Cardiac muscle cell (in vitro differentiated cells and primary cell): ENCODE results near the gene LAMB4. TPM values are rescaled to one million over a fixed set of nuclear protein-coding genes. Genes with fewer than 3 reads are reported as not detected.

Experiments
- DNase-seq, 2 donors: peaks; one replicate each; pipeline versions ENCODE4 v3.0.0 to v3.0.0-alpha.2; 2010 to 2017; ENCODE audit warnings: low read depth in 1 of 2, low spot score in 1 of 2
- H3K27ac ChIP-seq: fragments of 200-600 bp; sonication (generic); 2 replicates; pipeline ENCODE4 v1.5.1; 2016
- H3K27me3 ChIP-seq: fragments of 200-600 bp; sonication (generic); 2 replicates; pipeline ENCODE4 v1.6.0; 2016; ENCODE audit warnings: control low read depth
- H3K36me3 ChIP-seq: fragments of 200-600 bp; sonication (generic); 2 replicates; pipeline ENCODE4 v1.5.1; 2016; ENCODE audit warnings: control low read depth
- H3K4me1 ChIP-seq: fragments of 200-600 bp; sonication (generic); 2 replicates; pipeline ENCODE4 v1.8.1; 2017; ENCODE audit warnings: low read depth, mild to moderate bottlenecking, mixed run types
- H3K4me3 ChIP-seq: fragments of 200-600 bp; sonication (generic); 2 replicates; pipeline ENCODE4 v1.5.1; 2016; ENCODE audit warnings: mild to moderate bottlenecking
- H3K9me3 ChIP-seq: fragments of 200-600 bp; sonication (generic); 2 replicates; pipeline ENCODE4 v1.5.1; 2017; ENCODE audit warnings: low read depth, mild to moderate bottlenecking, control low read depth
- CTCF ChIP-seq: IDR thresholded peaks from 2 replicates; pipeline ENCODE4 v1.5.1; 2012; ENCODE audit warnings: low read depth, mild to moderate bottlenecking, low read length
- polyA plus RNA-seq: library from polyadenylated mRNA; unstranded; fragments of >200 nt; fragmentation: Nextera tagmentation; extraction: Ambion mirVana; gene quantifications from 2 replicates; pipeline ENCODE4 v1.2.1, GENCODE V29; 2016
- total RNA-seq: library from RNA; depleted of rRNA; stranded (reverse); fragments of >200 nt; gene quantifications from 2 replicates; pipeline ENCODE4 v1.2.3, GENCODE V29; 2016

LAMB4 gene
- total and polyA plus RNA-seq, 2 experiments from 2014 or later, result not detected

- Histone ChIP-seq H3K36me3 (no peaks in the 10 kb centered on the region), H3K27ac (no peak overlapping the region), H3K27me3 (no peaks in the 10 kb centered on the region), H3K4me3 (no peak overlapping the region), H3K9me3 (no peaks in the 10 kb centered on the region), H3K4me1 (no peaks in the 10 kb centered on the region)
- DNase-seq, result no peak
- no peak for TF ChIP-seq CTCF
These were observed 28.4 kb downstream of the LAMB4 start for GRCh38 chr7:108101759-108102158.

GRCh38 chr7:108099713-108100112, 30.4 kb downstream of the LAMB4 start:
- Histone ChIP-seq H3K4me1 (no peaks in the 10 kb centered on the region), H3K36me3 (no peaks in the 10 kb centered on the region), H3K27ac (no peak overlapping the region), H3K27me3 (no peaks in the 10 kb centered on the region), H3K9me3 (no peaks in the 10 kb centered on the region), H3K4me3 (no peak overlapping the region)
- DNase-seq, result no peak
- no peak for TF ChIP-seq CTCF

- Histone ChIP-seq H3K27me3 (no peaks in the 10 kb centered on the region), H3K9me3 (no peaks in the 10 kb centered on the region), H3K27ac (no peak overlapping the region), H3K4me3 (no peak overlapping the region), H3K4me1 (no peaks in the 10 kb centered on the region), H3K36me3 (no peaks in the 10 kb centered on the region)
- TF ChIP-seq CTCF, result peak; percentile 38
- DNase-seq, result peak in 1 of 2 donors; percentile 46
These were observed 32.5 kb downstream of the LAMB4 start for GRCh38 chr7:108097703-108098102.

- no peak overlapping the region for H3K4me3 ChIP-seq
- H3K9me3 ChIP-seq, result no peaks in the 10 kb centered on the region
- H3K4me1 ChIP-seq, result no peaks in the 10 kb centered on the region
- H3K36me3 ChIP-seq, result no peaks in the 10 kb centered on the region
- no peak for DNase-seq
- H3K27me3 ChIP-seq, result no peaks in the 10 kb centered on the region
- H3K27ac ChIP-seq, result no peak overlapping the region
- TF ChIP-seq CTCF, result no peak
These were observed 33.2 kb downstream of the LAMB4 start for GRCh38 chr7:108096996-108097395.

GRCh38 chr7:108094933-108095710, 35.0 kb downstream of the LAMB4 start:
- no peaks in the 10 kb centered on the region for H3K9me3 ChIP-seq
- no peak overlapping the region for H3K4me3 ChIP-seq
- TF ChIP-seq CTCF, result no peak
- H3K36me3 ChIP-seq, result no peaks in the 10 kb centered on the region
- no peaks in the 10 kb centered on the region for H3K27me3 ChIP-seq
- H3K27ac ChIP-seq, result no peak overlapping the region
- DNase-seq, result peak in 1 of 2 donors; percentile 95
- H3K4me1 ChIP-seq, result no peaks in the 10 kb centered on the region
